Germinal center (tissue), 1 donor: ENCODE measurements around the gene SDE2.
"Not testable (repeated sequence)": the region's sequence is repeated elsewhere in the genome, so short reads cannot be mapped to it uniquely, and the experiment has no call there.

Source experiments
- DNase-seq: peaks from one replicate; pipeline ENCODE4 v3.0.0; 2012; ENCODE audit warnings: mixed read lengths, low spot score

SDE2 gene

DNA sequence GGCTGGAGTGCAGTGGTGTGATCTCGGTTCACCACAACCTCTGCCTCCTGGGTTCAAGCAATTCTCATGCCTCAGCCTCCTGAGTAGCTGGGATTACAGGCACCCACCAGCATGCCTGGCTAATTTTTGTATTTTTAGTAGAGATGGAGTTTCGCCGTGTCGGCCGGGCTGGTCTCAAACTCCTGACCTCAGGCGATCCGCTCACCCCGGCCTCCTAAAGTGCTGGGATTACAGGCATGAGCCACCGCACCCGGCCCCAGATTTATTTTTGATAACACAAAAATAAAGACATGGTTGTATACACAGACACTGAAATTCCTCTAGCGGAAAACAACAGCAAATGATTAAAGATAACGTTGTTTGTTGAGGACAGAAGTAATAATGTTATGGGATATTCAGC, 24.0 kb downstream of the SDE2 start:
- not testable (repeated sequence) for DNase-seq

- DNase-seq = no peak
Observed at GRCh38 chr1:225974454-225974853, 24.7 kb downstream of the SDE2 start.

DNA sequence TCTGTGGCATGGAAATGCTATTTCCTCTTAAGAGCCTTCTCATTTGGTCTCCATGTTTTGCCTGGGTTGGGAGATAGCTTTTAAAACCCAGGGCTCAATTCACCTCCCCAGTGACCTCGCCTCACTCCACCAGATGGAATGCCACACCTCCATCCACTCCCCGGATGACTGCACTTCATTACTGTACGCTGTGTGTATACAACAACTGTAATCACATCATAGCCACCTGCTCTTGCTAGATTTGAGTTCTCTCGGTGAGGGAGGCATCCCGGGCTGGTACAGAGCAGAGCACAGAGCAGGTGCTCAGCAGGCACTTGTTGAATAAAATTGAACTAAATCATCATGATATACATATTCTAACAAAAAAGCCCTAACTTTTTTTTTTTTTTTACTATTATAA, 26.0 kb downstream of the SDE2 start:
- DNase-seq = no peak

GRCh38 chr1:225972344-225973152, 26.6 kb downstream of the SDE2 start:
- no peak for DNase-seq

GRCh38 chr1:225970592-225971157, 28.5 kb downstream of the SDE2 start:
- DNase-seq = not testable (repeated sequence)

GRCh38 chr1:225969751-225970150, 29.4 kb downstream of the SDE2 start:
- DNase-seq = not testable (repeated sequence)

DNA sequence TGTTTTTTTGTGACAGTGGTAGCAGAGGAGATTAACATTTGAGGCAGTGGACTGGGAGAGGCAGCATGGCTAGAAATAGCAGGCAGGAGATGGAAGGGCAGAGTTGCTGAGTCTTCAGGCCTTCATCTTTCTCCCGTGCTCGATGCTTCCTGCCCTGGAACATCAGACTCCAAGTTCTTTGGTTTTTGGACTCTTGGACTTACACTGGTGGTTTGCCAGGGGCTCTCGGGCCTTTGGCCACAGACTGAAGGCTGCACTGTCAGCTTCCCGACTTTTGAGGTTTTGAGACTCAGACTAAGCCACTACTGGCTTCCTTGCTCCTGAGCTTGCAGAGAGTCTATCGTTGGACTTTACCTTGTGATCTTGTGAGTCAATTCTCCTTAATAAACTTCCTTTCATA, 33.9 kb downstream of the SDE2 start:
- DNase-seq = no peak

GRCh38 chr1:225963735-225964530, 35.2 kb downstream of the SDE2 start:
- no peak for DNase-seq

DNA sequence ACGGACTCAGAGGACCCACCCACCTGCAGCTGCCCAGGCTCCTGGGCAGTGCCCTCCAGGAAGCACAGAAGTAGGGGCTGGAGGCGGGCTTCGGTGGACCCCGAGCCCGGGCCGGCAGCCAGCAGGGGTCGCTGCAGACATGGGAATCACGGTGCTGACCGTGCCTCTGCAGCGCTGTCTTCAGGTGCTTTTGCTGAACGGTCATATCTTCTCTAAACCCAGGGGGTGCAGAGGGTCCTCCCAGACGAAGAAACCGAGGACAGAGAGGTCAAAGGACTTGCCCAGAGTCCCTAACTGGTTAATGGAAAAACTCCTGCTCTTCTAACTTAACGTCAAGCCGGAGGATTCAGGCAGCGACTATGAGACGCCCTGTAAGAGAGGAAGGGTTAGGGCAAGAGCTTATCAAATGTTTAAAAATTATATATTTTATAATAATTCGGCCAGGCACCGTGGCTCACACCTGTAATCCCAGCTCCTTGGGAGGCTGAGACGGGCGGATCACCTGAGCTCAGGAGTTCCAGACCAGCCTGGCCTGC, 36.6 kb downstream of the SDE2 start:
- DNase-seq = peak; percentile 80

DNA sequence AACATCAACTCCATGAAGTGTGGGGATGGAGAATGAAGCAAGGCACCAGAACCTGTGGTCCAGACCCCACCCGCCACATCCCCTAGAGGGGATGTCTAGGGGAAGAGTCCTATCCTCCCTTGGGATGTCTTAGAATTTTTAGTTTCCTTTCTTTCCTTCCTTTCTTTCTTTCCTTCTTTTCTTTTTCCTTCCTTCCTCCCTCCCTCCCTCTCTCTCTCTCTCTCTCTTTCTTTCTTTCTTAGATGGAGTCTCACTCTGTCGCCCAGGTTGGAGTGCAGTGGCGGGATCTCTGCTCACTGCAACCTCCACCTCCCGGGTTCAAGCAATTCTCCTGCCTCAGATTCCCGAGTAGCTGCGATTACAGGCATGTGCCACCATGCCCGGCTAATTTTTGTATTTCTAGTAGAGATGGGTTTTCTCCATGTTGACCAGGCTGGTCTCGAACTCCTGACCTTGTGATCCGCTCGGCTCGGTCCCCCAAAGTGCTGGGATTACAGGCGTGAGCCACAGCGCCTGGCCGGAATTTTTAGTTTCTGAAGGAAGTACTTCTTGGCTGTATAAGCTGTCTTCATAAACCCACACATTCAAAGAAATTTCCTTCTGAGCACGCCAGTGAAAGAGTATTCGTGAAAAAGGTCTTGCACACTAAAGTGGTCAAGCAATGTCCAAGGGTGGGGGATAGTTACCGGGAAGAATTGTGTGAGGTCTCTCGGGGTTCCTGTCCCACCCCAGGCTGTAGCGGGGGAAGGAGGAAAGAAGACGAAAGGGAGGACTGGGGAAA, 37.3 kb downstream of the SDE2 start:
- DNase-seq = no peak

DNA sequence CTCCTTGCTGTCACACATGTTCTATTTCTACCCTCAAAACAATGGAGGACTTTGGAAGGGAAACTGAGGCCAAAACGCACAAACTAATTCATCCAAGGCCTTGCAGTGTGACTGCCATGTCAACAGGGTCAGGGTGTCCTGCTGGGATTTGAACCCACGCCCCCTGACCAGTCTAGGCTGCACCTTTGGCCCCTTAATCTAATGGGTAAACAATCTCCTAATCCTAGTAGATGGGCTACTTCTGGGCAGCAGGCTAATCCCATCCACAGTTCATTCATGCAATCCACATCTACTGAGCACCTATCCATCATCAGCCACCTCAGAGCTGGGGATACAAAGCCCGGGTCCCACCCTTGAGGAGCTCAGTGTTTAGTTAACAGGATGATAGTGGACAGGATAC, 41.1 kb downstream of the SDE2 start:
- DNase-seq = no peak

DNA sequence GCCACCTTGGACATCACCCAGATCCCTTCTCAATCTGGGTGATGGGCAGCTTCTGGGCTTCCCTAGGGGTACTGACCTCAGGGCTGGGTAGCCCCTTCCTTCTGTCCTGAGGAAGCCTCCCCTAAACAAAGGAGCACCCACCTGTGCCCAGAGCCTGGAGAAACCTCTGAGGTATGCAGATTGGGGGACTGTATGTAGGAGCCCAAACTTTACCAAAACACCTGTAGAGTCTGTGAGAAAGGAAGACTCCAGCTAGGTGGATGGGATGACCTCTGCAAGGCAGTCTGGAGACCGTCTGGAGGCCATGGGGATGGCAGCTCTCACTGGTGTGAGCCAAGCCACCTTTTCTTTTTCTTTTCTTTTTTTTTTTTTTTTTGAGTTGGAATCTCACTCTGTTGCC, 44.4 kb downstream of the SDE2 start:
- DNase-seq = no peak

GRCh38 chr1:225953315-225953714, 45.8 kb downstream of the SDE2 start:
- DNase-seq = no peak

- DNase-seq = no peak
Observed at GRCh38 chr1:225950905-225951497, 48.1 kb downstream of the SDE2 start.

DNA sequence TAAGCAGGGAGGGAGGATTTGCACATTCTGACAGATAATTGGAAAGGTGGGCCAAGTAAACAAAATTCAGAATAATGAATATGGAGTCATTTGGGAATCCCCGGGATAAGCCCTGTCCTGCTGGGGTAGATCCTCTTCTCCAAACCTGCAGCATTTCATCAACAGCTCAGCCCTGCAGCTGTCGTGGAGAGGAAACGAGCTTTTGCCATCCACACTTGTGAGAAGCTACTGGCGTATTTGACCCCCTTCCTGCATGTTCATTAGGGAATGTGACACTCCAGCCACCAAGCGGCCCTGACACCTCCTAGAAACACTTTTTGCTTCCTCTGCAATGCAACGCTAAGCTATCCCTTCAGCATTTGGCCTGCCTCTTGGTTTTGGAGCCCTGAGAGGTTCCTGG, 50.1 kb downstream of the SDE2 start:
- DNase-seq = no peak

GRCh38 chr1:225946803-225947202, 52.3 kb downstream of the SDE2 start:
- no peak for DNase-seq

GRCh38 chr1:225946082-225946620, 53.0 kb downstream of the SDE2 start:
- no peak for DNase-seq

DNA sequence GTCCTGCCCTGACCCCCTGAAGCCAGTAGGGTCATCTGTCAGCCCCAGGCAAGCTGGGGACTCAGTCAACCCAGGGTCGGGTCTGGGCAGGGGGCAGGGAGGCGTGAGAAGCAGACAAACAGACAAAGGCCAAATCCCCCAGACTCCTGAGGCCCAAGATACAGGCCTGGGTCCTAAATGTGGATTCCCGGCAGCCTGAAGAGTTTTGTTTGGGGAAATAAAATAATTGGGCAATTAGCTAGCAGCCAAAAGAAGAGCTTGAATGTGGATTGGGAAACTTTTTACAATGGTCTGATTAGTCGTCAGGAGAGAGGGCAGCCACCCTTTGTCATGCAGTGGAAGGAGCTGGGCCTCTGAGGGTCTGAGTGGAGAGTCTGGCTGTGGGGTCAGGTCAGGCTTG, 53.6 kb downstream of the SDE2 start:
- no peak for DNase-seq

DNA sequence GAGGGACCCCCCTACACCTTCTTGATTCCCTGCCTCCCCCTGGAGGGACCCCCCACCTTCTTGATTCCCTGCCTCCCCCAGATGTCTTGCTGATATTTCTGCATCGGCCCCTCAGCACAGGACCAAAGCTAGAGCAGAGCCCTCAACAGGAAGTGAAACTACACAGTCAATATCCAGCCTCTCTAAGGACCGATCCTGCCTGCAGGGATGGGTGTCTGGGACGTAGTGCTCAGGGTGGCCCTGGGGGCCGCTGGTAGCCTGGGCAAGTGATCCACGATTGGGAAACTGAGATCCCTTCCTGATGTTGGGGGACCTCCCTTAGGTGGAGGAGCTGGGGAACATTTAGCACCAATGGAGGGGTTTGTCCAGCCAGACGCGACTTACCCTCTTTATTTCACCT, 54.2 kb downstream of the SDE2 start:
- peak; percentile 85 for DNase-seq

DNA sequence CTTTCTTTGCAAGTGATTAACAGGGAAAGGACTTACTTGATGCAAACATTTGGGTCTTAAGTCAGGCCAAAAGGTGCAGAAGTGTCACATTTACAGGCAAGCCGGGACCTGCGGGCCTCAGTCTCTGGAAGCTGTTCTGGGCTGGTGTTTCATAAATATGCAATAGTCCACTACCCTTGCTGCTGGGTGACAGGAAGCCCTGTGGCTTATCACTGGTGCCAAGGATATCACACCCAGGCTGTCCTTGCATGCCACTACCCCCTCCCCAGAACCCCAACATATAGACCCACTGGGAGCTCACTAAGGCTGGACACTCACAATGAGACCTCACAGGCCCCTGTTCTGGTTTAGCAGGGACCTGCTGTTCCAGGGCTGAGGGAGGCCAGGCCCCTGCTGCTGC, 54.8 kb downstream of the SDE2 start:
- DNase-seq = no peak

- DNase-seq = no peak
Observed at GRCh38 chr1:225943582-225943981, 55.6 kb downstream of the SDE2 start.
